Activated CD8-positive, alpha-beta memory T cell treated with anti-CD3 and anti-CD28 coated beads, Interleukin-2, amount 50 U/mL, for 4 hours (primary cell): ENCODE results near the gene PPP1R2.
"Not testable (repeated sequence)": the region's sequence is repeated elsewhere in the genome, so short reads cannot be mapped to it uniquely, and the experiment has no call there.

ENCODE experiments used
- DNase-seq: peaks from one replicate; pipeline ENCODE4 v3.0.0-alpha.2; 2020

PPP1R2 gene

GRCh38 chr3:195542698-195543499 lies at the start of gene PPP1R2:
PPP1R2 (minus strand) TSS chr3:195543325; CDS start chr3:195543025, 300 bp downstream.
- peak; percentile 93 for DNase-seq

- DNase-seq: no peak
These were observed 48.7 kb upstream of the PPP1R2 start for GRCh38 chr3:195591852-195592251.

GRCh38 chr3:195591220-195591619 lies 48.1 kb upstream of the PPP1R2 start:
- DNase-seq: no peak

- DNase-seq: not testable (repeated sequence)
These were observed 47.3 kb upstream of the PPP1R2 start for GRCh38 chr3:195590381-195590780.

- DNase-seq: not testable (repeated sequence)
These were observed 46.7 kb upstream of the PPP1R2 start for GRCh38 chr3:195589796-195590195.

- no peak for DNase-seq
These were observed 44.7 kb upstream of the PPP1R2 start for GRCh38 chr3:195587824-195588223.

GRCh38 chr3:195587406-195587805 lies 44.3 kb upstream of the PPP1R2 start:
- no peak for DNase-seq

- no peak for DNase-seq
These were observed 41.4 kb upstream of the PPP1R2 start for GRCh38 chr3:195584543-195584870.

GRCh38 chr3:195583831-195584542 lies 40.9 kb upstream of the PPP1R2 start, which contains the start of gene APOD:
APOD (minus strand) TSS chr3:195583940; CDS start chr3:195579461, 4,479 bp downstream.
- DNase-seq: no peak

GRCh38 chr3:195582947-195583346 lies 39.8 kb upstream of the PPP1R2 start:
- DNase-seq: no peak

- no peak for DNase-seq
These were observed 37.8 kb upstream of the PPP1R2 start for GRCh38 chr3:195580744-195581443.

- no peak for DNase-seq
These were observed 36.2 kb upstream of the PPP1R2 start for GRCh38 chr3:195579281-195579680.

- DNase-seq: no peak
These were observed 35.4 kb upstream of the PPP1R2 start for GRCh38 chr3:195578565-195578964.

GRCh38 chr3:195577645-195578177 lies 34.6 kb upstream of the PPP1R2 start:
- no peak for DNase-seq

GRCh38 chr3:195574497-195575304 lies 31.6 kb upstream of the PPP1R2 start:
- DNase-seq: no peak

- no peak for DNase-seq
These were observed 30.7 kb upstream of the PPP1R2 start for GRCh38 chr3:195573611-195574496.

- no peak for DNase-seq
These were observed 28.2 kb upstream of the PPP1R2 start for GRCh38 chr3:195571361-195571760.

GRCh38 chr3:195570912-195571311 lies 27.8 kb upstream of the PPP1R2 start:
- no peak for DNase-seq

GRCh38 chr3:195570344-195570743 lies 27.2 kb upstream of the PPP1R2 start:
- no peak for DNase-seq

- no peak for DNase-seq
These were observed 25.5 kb upstream of the PPP1R2 start for GRCh38 chr3:195568630-195569029.

- DNase-seq: no peak
These were observed 23.7 kb upstream of the PPP1R2 start for GRCh38 chr3:195566797-195567196.
